Activated T-cell treated with anti-CD3 and anti-CD28 coated beads for 4 hours (primary cell): ENCODE measurements around the gene ERICH6.
"Not testable (repeated sequence)": the region's sequence is repeated elsewhere in the genome, so short reads cannot be mapped to it uniquely, and the experiment has no call there.

Source experiments
- DNase-seq: peaks from one replicate; pipeline ENCODE4 v3.0.0-alpha.2; 2020

The ERICH6 gene

GRCh38 chr3:150681057-150681456, 22.7 kb downstream of the ERICH6 start:
- DNase-seq = no peak

- DNase-seq = no peak
Measured at GRCh38 chr3:150680562-150680961, 23.2 kb downstream of the ERICH6 start.

- DNase-seq = no peak
Measured at GRCh38 chr3:150675587-150675986, 28.1 kb downstream of the ERICH6 start.

GRCh38 chr3:150673966-150674365, 29.8 kb downstream of the ERICH6 start:
- no peak for DNase-seq

- DNase-seq = no peak
Measured at GRCh38 chr3:150666167-150666566, 37.6 kb downstream of the ERICH6 start.

GRCh38 chr3:150663461-150663860, 40.3 kb downstream of the ERICH6 start:
- DNase-seq = no peak

GRCh38 chr3:150662410-150663200, 41.1 kb downstream of the ERICH6 start:
- no peak for DNase-seq

GRCh38 chr3:150656316-150656715, 47.4 kb downstream of the ERICH6 start:
- DNase-seq = no peak

- DNase-seq = no peak
Measured at GRCh38 chr3:150653110-150653561, 50.6 kb downstream of the ERICH6 start.

- no peak for DNase-seq
Measured at GRCh38 chr3:150640256-150640655, 63.5 kb downstream of the ERICH6 start.

- no peak for DNase-seq
Measured at GRCh38 chr3:150639262-150639661, 64.5 kb downstream of the ERICH6 start.

- DNase-seq = no peak
Measured at GRCh38 chr3:150636258-150636657, 67.5 kb downstream of the ERICH6 start.

- no peak for DNase-seq
Measured at GRCh38 chr3:150635526-150635925, 68.2 kb downstream of the ERICH6 start.

GRCh38 chr3:150635076-150635475, 68.6 kb downstream of the ERICH6 start:
- no peak for DNase-seq

- DNase-seq = no peak
Measured at GRCh38 chr3:150631515-150632221, 72.1 kb downstream of the ERICH6 start.

GRCh38 chr3:150627557-150627956, 76.2 kb downstream of the ERICH6 start:
- DNase-seq = no peak

GRCh38 chr3:150626148-150626930, 77.4 kb downstream of the ERICH6 start:
- no peak for DNase-seq

GRCh38 chr3:150623945-150624344, 79.8 kb downstream of the ERICH6 start:
- DNase-seq = no peak

GRCh38 chr3:150622955-150623354, 80.8 kb downstream of the ERICH6 start:
- not testable (repeated sequence) for DNase-seq

- DNase-seq = no peak
Measured at GRCh38 chr3:150620002-150620689, 83.6 kb downstream of the ERICH6 start.

- no peak for DNase-seq
Measured at GRCh38 chr3:150613709-150614480, 89.8 kb downstream of the ERICH6 start.

GRCh38 chr3:150613034-150613433, 90.7 kb downstream of the ERICH6 start:
- no peak for DNase-seq
